ENCODE results near the gene KAT2A.

The KAT2A gene

GRCh38 chr17:42124256-42124655 lies 3.1 kb upstream of the KAT2A start:
- no peak for ATAC-seq
- Mint-ChIP-seq H3K9me3 (no peaks in the 10 kb centered on the region), H3K27ac (no peak overlapping the region), H3K4me3 (no peak overlapping the region), H3K27me3 (no peaks in the 10 kb centered on the region), H3K4me1 (peaks cover 32% of the 10 kb centered on the region)
- no peak for DNase-seq

- DNase-seq (no peak), ATAC-seq (no peak)
- H3K27ac Mint-ChIP-seq: peak within 1 kb of the TSS; percentile 61 to 85
- H3K4me3 Mint-ChIP-seq: peak within 1 kb of the TSS; percentile 78 to 81
- H3K9me3 Mint-ChIP-seq: no peaks in the 10 kb centered on the region
- H3K27me3 Mint-ChIP-seq: no peaks in the 10 kb centered on the region
- peaks cover 36% of the 10 kb centered on the region for H3K4me1 Mint-ChIP-seq
Measured at GRCh38 chr17:42122371-42123303, 1.5 kb upstream of the KAT2A start, which contains the start of gene HSPB9. Gene HSPB9 (plus strand): TSS chr17:42122804. CDS start chr17:42122851, 47 bp downstream.

DNA sequence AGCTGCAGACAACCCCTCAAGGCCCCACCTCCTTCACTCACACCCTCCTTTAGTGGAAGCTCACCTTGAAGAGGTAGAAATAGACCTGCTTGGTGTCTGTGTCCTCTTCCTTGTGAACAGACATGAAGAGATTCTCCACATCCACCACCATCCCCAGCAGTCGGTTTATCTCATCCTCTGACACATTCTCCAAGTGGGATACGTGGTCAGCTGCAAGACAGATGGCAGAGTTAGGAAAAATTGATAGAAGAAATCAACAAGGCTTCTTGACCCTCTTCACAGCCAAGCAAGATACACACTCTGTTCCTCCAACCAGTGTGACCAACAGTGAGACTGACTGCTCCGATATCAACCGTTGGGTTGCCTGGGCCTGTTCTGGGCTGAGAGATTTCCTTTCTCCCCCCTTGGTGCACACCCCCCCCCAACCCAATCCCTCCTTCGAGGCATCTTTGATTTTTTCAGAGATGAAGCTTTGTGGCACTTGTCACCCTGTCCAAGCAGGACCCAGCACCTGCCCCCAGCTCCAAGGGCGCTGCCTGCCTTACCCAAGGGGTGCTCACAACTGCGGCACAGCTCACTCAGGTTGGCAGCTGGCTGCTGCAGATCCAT lies 902 bp downstream of the KAT2A start:
- DNase-seq (no peak), ATAC-seq (no peak)
- no peak overlapping the region for H3K27ac Mint-ChIP-seq
- H3K27me3 Mint-ChIP-seq: no peaks in the 10 kb centered on the region
- H3K4me1 Mint-ChIP-seq: peaks cover 57% of the 10 kb centered on the region
- H3K9me3 Mint-ChIP-seq: no peaks in the 10 kb centered on the region
- H3K4me3 Mint-ChIP-seq: peak overlapping the region; percentile 60 to 64

- Mint-ChIP-seq H3K4me1 (peaks cover 60% of the 10 kb centered on the region), H3K27ac (no peak overlapping the region), H3K9me3 (no peaks in the 10 kb centered on the region), H3K27me3 (no peaks in the 10 kb centered on the region), H3K4me3 (no peak overlapping the region)
- ATAC-seq (no peak), DNase-seq (no peak)
Measured at GRCh38 chr17:42119301-42119700, 1.9 kb downstream of the KAT2A start.

- H3K4me3 Mint-ChIP-seq: no peak overlapping the region
- DNase-seq (peak; percentile 44 to 60), ATAC-seq (peak; percentile 39)
- no peaks in the 10 kb centered on the region for H3K27me3 Mint-ChIP-seq
- peak overlapping the region in 1 of 2 donors; percentile 44 for H3K27ac Mint-ChIP-seq
- H3K9me3 Mint-ChIP-seq: no peaks in the 10 kb centered on the region
- peaks cover 68% of the 10 kb centered on the region for H3K4me1 Mint-ChIP-seq
Measured at GRCh38 chr17:42118545-42118944, 2.6 kb downstream of the KAT2A start.

- Mint-ChIP-seq H3K27me3 (no peaks in the 10 kb centered on the region), H3K27ac (peak overlapping the region in 1 of 2 donors; percentile 44), H3K4me3 (no peak overlapping the region), H3K4me1 (peaks cover 72% of the 10 kb centered on the region), H3K9me3 (no peaks in the 10 kb centered on the region)
- DNase-seq (no peak), ATAC-seq (no peak)
Measured at GRCh38 chr17:42118126-42118510, 3.0 kb downstream of the KAT2A start.

- DNase-seq: no peak
- H3K4me3 Mint-ChIP-seq: no peak overlapping the region
- H3K9me3 Mint-ChIP-seq: no peaks in the 10 kb centered on the region
- no peak for ATAC-seq
- H3K27ac Mint-ChIP-seq: peak overlapping the region in 1 of 2 donors; percentile 87
- peaks cover 78% of the 10 kb centered on the region for H3K4me1 Mint-ChIP-seq
- no peaks in the 10 kb centered on the region for H3K27me3 Mint-ChIP-seq
Measured at GRCh38 chr17:42117397-42118125, 3.6 kb downstream of the KAT2A start.

- DNase-seq (peak; percentile 79 to 84), ATAC-seq (peak; percentile 33)
- no peaks in the 10 kb centered on the region for H3K27me3 Mint-ChIP-seq
- peaks cover 85% of the 10 kb centered on the region for H3K4me1 Mint-ChIP-seq
- peak overlapping the region in 1 of 2 donors; percentile 87 for H3K27ac Mint-ChIP-seq
- no peaks in the 10 kb centered on the region for H3K9me3 Mint-ChIP-seq
- no peak overlapping the region for H3K4me3 Mint-ChIP-seq
Measured at GRCh38 chr17:42116705-42117396, 4.3 kb downstream of the KAT2A start.

- no peaks in the 10 kb centered on the region for H3K9me3 Mint-ChIP-seq
- no peak overlapping the region for H3K27ac Mint-ChIP-seq
- H3K27me3 Mint-ChIP-seq: no peaks in the 10 kb centered on the region
- H3K4me3 Mint-ChIP-seq: no peak overlapping the region
- peaks cover 85% of the 10 kb centered on the region for H3K4me1 Mint-ChIP-seq
- no peak for DNase-seq
- no peak for ATAC-seq
Measured at GRCh38 chr17:42114118-42114517, 7.0 kb downstream of the KAT2A start.

GRCh38 chr17:42113293-42114069 lies 7.7 kb downstream of the KAT2A start:
- DNase-seq: no peak
- H3K4me1 Mint-ChIP-seq: peaks cover 85% of the 10 kb centered on the region
- ATAC-seq: no peak
- no peaks in the 10 kb centered on the region for H3K9me3 Mint-ChIP-seq
- H3K4me3 Mint-ChIP-seq: no peak overlapping the region
- no peaks in the 10 kb centered on the region for H3K27me3 Mint-ChIP-seq
- H3K27ac Mint-ChIP-seq: peak overlapping the region; percentile 54 to 76

GRCh38 chr17:42112552-42113176 lies 8.5 kb downstream of the KAT2A start, which contains the start of gene DHX58:
Gene DHX58 (minus strand): TSS chr17:42112714. CDS start chr17:42111892, 822 bp downstream.
- H3K4me1 Mint-ChIP-seq: peaks cover 85% of the 10 kb centered on the region
- H3K27me3 Mint-ChIP-seq: no peaks in the 10 kb centered on the region
- ATAC-seq (peak; percentile 89), DNase-seq (peak; percentile 77 to 85)
- H3K4me3 Mint-ChIP-seq: peak within 1 kb of the TSS; percentile 87 to 94
- H3K27ac Mint-ChIP-seq: peak within 1 kb of the TSS; percentile 95 to 99
- H3K9me3 Mint-ChIP-seq: no peaks in the 10 kb centered on the region

- no peaks in the 10 kb centered on the region for H3K9me3 Mint-ChIP-seq
- peak overlapping the region; percentile 95 to 99 for H3K27ac Mint-ChIP-seq
- H3K4me3 Mint-ChIP-seq: peak overlapping the region; percentile 87 to 94
- DNase-seq (peak in 1 of 2 donors; percentile 21), ATAC-seq (peak; percentile 29)
- H3K4me1 Mint-ChIP-seq: peaks cover 81% of the 10 kb centered on the region
- H3K27me3 Mint-ChIP-seq: no peaks in the 10 kb centered on the region
Measured at GRCh38 chr17:42111871-42112551, 9.2 kb downstream of the KAT2A start.

DNA sequence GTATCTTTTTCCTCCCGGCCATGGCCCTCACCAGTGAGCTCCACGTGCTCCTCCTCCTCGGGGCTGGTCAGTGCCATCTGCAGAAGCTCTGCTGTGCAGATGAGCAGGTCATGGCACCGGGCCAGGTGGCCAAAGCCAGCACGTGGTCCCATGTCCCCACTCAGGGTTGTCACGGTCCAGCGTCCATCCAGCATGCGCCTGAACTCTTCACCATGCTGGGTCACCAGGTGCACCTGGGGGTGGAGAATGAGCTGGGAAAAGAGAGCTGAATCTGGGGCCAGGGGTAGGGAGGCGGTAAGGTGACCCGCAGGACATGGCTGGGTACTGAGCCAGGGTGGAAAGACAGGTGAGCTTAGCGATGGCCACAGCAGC lies 9.9 kb downstream of the KAT2A start:
- DNase-seq: no peak
- no peaks in the 10 kb centered on the region for H3K9me3 Mint-ChIP-seq
- H3K27me3 Mint-ChIP-seq: no peaks in the 10 kb centered on the region
- ATAC-seq: no peak
- peak overlapping the region; percentile 6 to 94 for H3K4me3 Mint-ChIP-seq
- H3K27ac Mint-ChIP-seq: no peak overlapping the region
- H3K4me1 Mint-ChIP-seq: peaks cover 74% of the 10 kb centered on the region
